DMS 273 (cell line): ENCODE results near the gene NANOS2.
"Not testable (repeated sequence)": the region's sequence is repeated elsewhere in the genome, so short reads cannot be mapped to it uniquely, and the experiment has no call there.

Source experiments
- DNase-seq: peaks from one replicate; lab custom pipeline; 2025; ENCODE audit not compliant: unreplicated experiment; lab: John Stamatoyannopoulos, UW

The NANOS2 gene

GRCh38 chr19:45895983-45896599, 18.5 kb downstream of the NANOS2 start:
- DNase-seq, result not testable (repeated sequence)

GRCh38 chr19:45895519-45895972, 19.0 kb downstream of the NANOS2 start:
- DNase-seq, result no peak

GRCh38 chr19:45890877-45891276, 23.7 kb downstream of the NANOS2 start:
- DNase-seq, result no peak

GRCh38 chr19:45889210-45889885, 25.2 kb downstream of the NANOS2 start:
- DNase-seq, result no peak

- no peak for DNase-seq
Measured at GRCh38 chr19:45887200-45887710, 27.3 kb downstream of the NANOS2 start.

GRCh38 chr19:45886427-45887199, 28.0 kb downstream of the NANOS2 start:
- peak; percentile 97 for DNase-seq

- DNase-seq, result peak; percentile 97
Measured at GRCh38 chr19:45885556-45886426, 28.8 kb downstream of the NANOS2 start, which contains the start of gene IRF2BP1. TSS of gene IRF2BP1 (minus strand) at chr19:45886141. CDS start at chr19:45885774, 367 bp downstream.

GRCh38 chr19:45884682-45885555, 29.7 kb downstream of the NANOS2 start:
- peak; percentile 69 for DNase-seq

GRCh38 chr19:45883881-45884681, 30.5 kb downstream of the NANOS2 start:
- no peak for DNase-seq

- DNase-seq, result no peak
Measured at GRCh38 chr19:45883586-45883880, 31.0 kb downstream of the NANOS2 start.

- peak; percentile 93 for DNase-seq
Measured at GRCh38 chr19:45882652-45883585, 31.7 kb downstream of the NANOS2 start.

GRCh38 chr19:45881909-45882528, 32.6 kb downstream of the NANOS2 start:
- DNase-seq, result peak; percentile 58

- DNase-seq, result no peak
Measured at GRCh38 chr19:45881082-45881908, 33.3 kb downstream of the NANOS2 start.

- DNase-seq, result no peak
Measured at GRCh38 chr19:45879971-45880370, 34.6 kb downstream of the NANOS2 start.

GRCh38 chr19:45879055-45879454, 35.5 kb downstream of the NANOS2 start:
- no peak for DNase-seq

GRCh38 chr19:45878043-45878794, 36.4 kb downstream of the NANOS2 start:
- no peak for DNase-seq
